WTC11 (cell line): ENCODE results near the gene CHD3. TPM values are rescaled to one million over a fixed set of nuclear protein-coding genes. Genes with fewer than 3 reads are reported as not detected.
A peak's percentile ranks its signal among the peaks of the same experiment; 100 is the strongest.

ENCODE experiments used
- ATF1 ChIP-seq: sonication (generic); formaldehyde crosslinking; IDR thresholded peaks from 2 replicates; pipeline ENCODE4 v1.8.1; 2023; ENCODE audit warnings: mild to moderate bottlenecking, moderate library complexity, missing genetic modification reagents
- CDX4 ChIP-seq: fragments of 250-450 bp; sonication (Bioruptor Pico); IDR thresholded peaks from 2 replicates; pipeline ENCODE4 v1.9.0; 2021; ENCODE audit warnings: moderate library complexity, mild to moderate bottlenecking, inconsistent platforms, borderline replicate concordance
- ELF4 ChIP-seq: sonication (generic); formaldehyde crosslinking; IDR thresholded peaks from 2 replicates; pipeline ENCODE4 v1.8.1; 2022; ENCODE audit warnings: low read depth, mild to moderate bottlenecking, moderate library complexity, missing genetic modification reagents
- ERG ChIP-seq: fragments of 250-450 bp; sonication (Bioruptor Pico); IDR thresholded peaks from 2 replicates; pipeline ENCODE4 v1.8.0; 2021; ENCODE audit warnings: mild to moderate bottlenecking
- ESRRA ChIP-seq: sonication (generic); formaldehyde crosslinking; IDR thresholded peaks from 2 replicates; pipeline ENCODE4 v1.8.1; 2022; ENCODE audit warnings: mild to moderate bottlenecking, missing genetic modification reagents, borderline replicate concordance
- ETV6 ChIP-seq: sonication (generic); formaldehyde crosslinking; IDR thresholded peaks from 2 replicates; pipeline ENCODE4 v1.8.1; 2022; ENCODE audit warnings: mild to moderate bottlenecking, missing genetic modification reagents
- HMGA2 ChIP-seq: fragments of 250-450 bp; sonication (Bioruptor Pico); IDR thresholded peaks from 2 replicates; pipeline ENCODE4 v1.4.0; 2021; ENCODE audit warnings: mild to moderate bottlenecking, moderate library complexity
- RELA ChIP-seq: sonication (generic); formaldehyde crosslinking; IDR thresholded peaks from 2 replicates; pipeline ENCODE4 v1.8.1; 2022; ENCODE audit warnings: missing genetic modification reagents, mild to moderate bottlenecking, borderline replicate concordance
- SMAD4 ChIP-seq: sonication (generic); formaldehyde crosslinking; IDR thresholded peaks from 2 replicates; pipeline ENCODE4 v1.8.0; 2022; ENCODE audit warnings: mild to moderate bottlenecking, missing genetic modification reagents
- SOX15 ChIP-seq: fragments of 250-450 bp; sonication (Bioruptor Pico); IDR thresholded peaks from 2 replicates; pipeline ENCODE4 v1.9.0; 2021; ENCODE audit warnings: mild to moderate bottlenecking
- STAT6 ChIP-seq: sonication (generic); formaldehyde crosslinking; conservative IDR thresholded peaks from 2 replicates; pipeline ENCODE4 v1.8.1; 2023; ENCODE audit warnings: mild to moderate bottlenecking, low read depth, missing genetic modification reagents, moderate library complexity
- ZNF219 ChIP-seq: sonication (generic); formaldehyde crosslinking; IDR thresholded peaks from 2 replicates; pipeline ENCODE4 v1.8.0; 2023; ENCODE audit warnings: missing genetic modification reagents, mild to moderate bottlenecking, borderline replicate concordance
- ZNF263 ChIP-seq: sonication (generic); formaldehyde crosslinking; IDR thresholded peaks from 2 replicates; pipeline ENCODE4 v1.8.1; 2022; ENCODE audit warnings: low read depth, mild to moderate bottlenecking, moderate library complexity, missing genetic modification reagents
- ZNF671 ChIP-seq: fragments of 250-450 bp; sonication (Bioruptor Pico); IDR thresholded peaks from 2 replicates; pipeline ENCODE4 v1.8.0; 2021; ENCODE audit warnings: mild to moderate bottlenecking
- total RNA-seq: library from RNA; stranded (reverse); gene quantifications from 3 replicates; pipeline ENCODE4 v1.2.3, GENCODE V29; 2021
- TF ChIP-seq, protein P1 (sequence below): sonication (generic); formaldehyde crosslinking; IDR thresholded peaks from 2 replicates; pipeline ENCODE4 v1.8.0; 2022; ENCODE audit warnings: mild to moderate bottlenecking, missing genetic modification reagents
- TF ChIP-seq, protein P2 (sequence below): sonication (generic); formaldehyde crosslinking; IDR thresholded peaks from 2 replicates; pipeline ENCODE4 v1.8.1; 2022; ENCODE audit warnings: mild to moderate bottlenecking, moderate library complexity, missing genetic modification reagents
- TF ChIP-seq, protein P3 (sequence below): fragments of 250-450 bp; sonication (Bioruptor Pico); IDR thresholded peaks from 2 replicates; pipeline ENCODE4 v1.9.0; 2021; ENCODE audit warnings: mild to moderate bottlenecking
- TF ChIP-seq, protein P4 (sequence below): fragments of 250-450 bp; sonication (Bioruptor Pico); IDR thresholded peaks from 2 replicates; pipeline ENCODE4 v1.9.0; 2021; ENCODE audit warnings: mild to moderate bottlenecking, borderline replicate concordance
- TF ChIP-seq, protein P5 (sequence below): sonication (generic); formaldehyde crosslinking; IDR thresholded peaks from 2 replicates; pipeline ENCODE4 v1.8.1; 2022; ENCODE audit warnings: mild to moderate bottlenecking, missing genetic modification reagents, moderate library complexity, borderline replicate concordance

The CHD3 gene
- total RNA-seq, 1 experiment from 2014 or later = 39.5 TPM

- TF ChIP-seq, protein P1, sequence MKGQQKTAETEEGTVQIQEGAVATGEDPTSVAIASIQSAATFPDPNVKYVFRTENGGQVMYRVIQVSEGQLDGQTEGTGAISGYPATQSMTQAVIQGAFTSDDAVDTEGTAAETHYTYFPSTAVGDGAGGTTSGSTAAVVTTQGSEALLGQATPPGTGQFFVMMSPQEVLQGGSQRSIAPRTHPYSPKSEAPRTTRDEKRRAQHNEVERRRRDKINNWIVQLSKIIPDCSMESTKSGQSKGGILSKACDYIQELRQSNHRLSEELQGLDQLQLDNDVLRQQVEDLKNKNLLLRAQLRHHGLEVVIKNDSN = peak; percentile 40; the same call in 1 of the 2 replicates
- TF ChIP-seq ATF1 (CRISPR knock-in tag) = no peak
- TF ChIP-seq ERG (CRISPR knock-in tag) = no peak
- TF ChIP-seq, protein P2, sequence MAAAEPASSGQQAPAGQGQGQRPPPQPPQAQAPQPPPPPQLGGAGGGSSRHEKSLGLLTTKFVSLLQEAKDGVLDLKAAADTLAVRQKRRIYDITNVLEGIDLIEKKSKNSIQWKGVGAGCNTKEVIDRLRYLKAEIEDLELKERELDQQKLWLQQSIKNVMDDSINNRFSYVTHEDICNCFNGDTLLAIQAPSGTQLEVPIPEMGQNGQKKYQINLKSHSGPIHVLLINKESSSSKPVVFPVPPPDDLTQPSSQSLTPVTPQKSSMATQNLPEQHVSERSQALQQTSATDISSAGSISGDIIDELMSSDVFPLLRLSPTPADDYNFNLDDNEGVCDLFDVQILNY (CRISPR knock-in tag) = 0 out of 2 replicates have a peak, but pooled peaks have one; percentile 14
- TF ChIP-seq ZNF219 (CRISPR knock-in tag) = no peak
- no peak for TF ChIP-seq ZNF263
- no peak for TF ChIP-seq ESRRA (CRISPR knock-in tag)
- no peak for TF ChIP-seq ZNF671 (CRISPR knock-in tag)
- TF ChIP-seq, protein P3, sequence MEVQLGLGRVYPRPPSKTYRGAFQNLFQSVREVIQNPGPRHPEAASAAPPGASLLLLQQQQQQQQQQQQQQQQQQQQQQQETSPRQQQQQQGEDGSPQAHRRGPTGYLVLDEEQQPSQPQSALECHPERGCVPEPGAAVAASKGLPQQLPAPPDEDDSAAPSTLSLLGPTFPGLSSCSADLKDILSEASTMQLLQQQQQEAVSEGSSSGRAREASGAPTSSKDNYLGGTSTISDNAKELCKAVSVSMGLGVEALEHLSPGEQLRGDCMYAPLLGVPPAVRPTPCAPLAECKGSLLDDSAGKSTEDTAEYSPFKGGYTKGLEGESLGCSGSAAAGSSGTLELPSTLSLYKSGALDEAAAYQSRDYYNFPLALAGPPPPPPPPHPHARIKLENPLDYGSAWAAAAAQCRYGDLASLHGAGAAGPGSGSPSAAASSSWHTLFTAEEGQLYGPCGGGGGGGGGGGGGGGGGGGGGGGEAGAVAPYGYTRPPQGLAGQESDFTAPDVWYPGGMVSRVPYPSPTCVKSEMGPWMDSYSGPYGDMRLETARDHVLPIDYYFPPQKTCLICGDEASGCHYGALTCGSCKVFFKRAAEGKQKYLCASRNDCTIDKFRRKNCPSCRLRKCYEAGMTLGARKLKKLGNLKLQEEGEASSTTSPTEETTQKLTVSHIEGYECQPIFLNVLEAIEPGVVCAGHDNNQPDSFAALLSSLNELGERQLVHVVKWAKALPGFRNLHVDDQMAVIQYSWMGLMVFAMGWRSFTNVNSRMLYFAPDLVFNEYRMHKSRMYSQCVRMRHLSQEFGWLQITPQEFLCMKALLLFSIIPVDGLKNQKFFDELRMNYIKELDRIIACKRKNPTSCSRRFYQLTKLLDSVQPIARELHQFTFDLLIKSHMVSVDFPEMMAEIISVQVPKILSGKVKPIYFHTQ (CRISPR knock-in tag) = no peak
- TF ChIP-seq CDX4 (CRISPR knock-in tag) = no peak
- TF ChIP-seq ELF4 (CRISPR knock-in tag) = no peak
- no peak for TF ChIP-seq SMAD4 (CRISPR knock-in tag)
- TF ChIP-seq, protein P4, sequence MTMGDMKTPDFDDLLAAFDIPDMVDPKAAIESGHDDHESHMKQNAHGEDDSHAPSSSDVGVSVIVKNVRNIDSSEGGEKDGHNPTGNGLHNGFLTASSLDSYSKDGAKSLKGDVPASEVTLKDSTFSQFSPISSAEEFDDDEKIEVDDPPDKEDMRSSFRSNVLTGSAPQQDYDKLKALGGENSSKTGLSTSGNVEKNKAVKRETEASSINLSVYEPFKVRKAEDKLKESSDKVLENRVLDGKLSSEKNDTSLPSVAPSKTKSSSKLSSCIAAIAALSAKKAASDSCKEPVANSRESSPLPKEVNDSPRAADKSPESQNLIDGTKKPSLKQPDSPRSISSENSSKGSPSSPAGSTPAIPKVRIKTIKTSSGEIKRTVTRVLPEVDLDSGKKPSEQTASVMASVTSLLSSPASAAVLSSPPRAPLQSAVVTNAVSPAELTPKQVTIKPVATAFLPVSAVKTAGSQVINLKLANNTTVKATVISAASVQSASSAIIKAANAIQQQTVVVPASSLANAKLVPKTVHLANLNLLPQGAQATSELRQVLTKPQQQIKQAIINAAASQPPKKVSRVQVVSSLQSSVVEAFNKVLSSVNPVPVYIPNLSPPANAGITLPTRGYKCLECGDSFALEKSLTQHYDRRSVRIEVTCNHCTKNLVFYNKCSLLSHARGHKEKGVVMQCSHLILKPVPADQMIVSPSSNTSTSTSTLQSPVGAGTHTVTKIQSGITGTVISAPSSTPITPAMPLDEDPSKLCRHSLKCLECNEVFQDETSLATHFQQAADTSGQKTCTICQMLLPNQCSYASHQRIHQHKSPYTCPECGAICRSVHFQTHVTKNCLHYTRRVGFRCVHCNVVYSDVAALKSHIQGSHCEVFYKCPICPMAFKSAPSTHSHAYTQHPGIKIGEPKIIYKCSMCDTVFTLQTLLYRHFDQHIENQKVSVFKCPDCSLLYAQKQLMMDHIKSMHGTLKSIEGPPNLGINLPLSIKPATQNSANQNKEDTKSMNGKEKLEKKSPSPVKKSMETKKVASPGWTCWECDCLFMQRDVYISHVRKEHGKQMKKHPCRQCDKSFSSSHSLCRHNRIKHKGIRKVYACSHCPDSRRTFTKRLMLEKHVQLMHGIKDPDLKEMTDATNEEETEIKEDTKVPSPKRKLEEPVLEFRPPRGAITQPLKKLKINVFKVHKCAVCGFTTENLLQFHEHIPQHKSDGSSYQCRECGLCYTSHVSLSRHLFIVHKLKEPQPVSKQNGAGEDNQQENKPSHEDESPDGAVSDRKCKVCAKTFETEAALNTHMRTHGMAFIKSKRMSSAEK = no peak
- TF ChIP-seq ETV6 (CRISPR knock-in tag) = no peak
- no peak for TF ChIP-seq STAT6
- peak; percentile 75; the same call in 1 of the 2 replicates for TF ChIP-seq HMGA2 (CRISPR knock-in tag)
- TF ChIP-seq, protein P5, sequence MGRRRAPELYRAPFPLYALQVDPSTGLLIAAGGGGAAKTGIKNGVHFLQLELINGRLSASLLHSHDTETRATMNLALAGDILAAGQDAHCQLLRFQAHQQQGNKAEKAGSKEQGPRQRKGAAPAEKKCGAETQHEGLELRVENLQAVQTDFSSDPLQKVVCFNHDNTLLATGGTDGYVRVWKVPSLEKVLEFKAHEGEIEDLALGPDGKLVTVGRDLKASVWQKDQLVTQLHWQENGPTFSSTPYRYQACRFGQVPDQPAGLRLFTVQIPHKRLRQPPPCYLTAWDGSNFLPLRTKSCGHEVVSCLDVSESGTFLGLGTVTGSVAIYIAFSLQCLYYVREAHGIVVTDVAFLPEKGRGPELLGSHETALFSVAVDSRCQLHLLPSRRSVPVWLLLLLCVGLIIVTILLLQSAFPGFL (CRISPR knock-in tag) = no peak
- no peak for TF ChIP-seq SOX15 (CRISPR knock-in tag)
- TF ChIP-seq RELA = no peak
These were observed 43.3 kb downstream of the CHD3 start, which contains the start of the genes CNTROB and TRAPPC1 (continued) for GRCh38 chr17:7931709-7932482.
